GM18861 (cell line): ENCODE data around the gene KRTAP12-2.
"Not testable (repeated sequence)": the region's sequence is repeated elsewhere in the genome, so short reads cannot be mapped to it uniquely, and the experiment has no call there.

Experiments used
- ATAC-seq: cut with Tn5 transposase; IDR thresholded peaks from one replicate; pipeline ENCODE4 v1.9.1; 2021; ENCODE audit not compliant: unreplicated experiment

KRTAP12-2 gene

GRCh38 chr21:44653656-44654575, 12.8 kb downstream of the KRTAP12-2 start:
- no peak for ATAC-seq

GRCh38 chr21:44653123-44653522, 13.6 kb downstream of the KRTAP12-2 start:
- no peak for ATAC-seq

GRCh38 chr21:44650973-44651675, 15.6 kb downstream of the KRTAP12-2 start:
- ATAC-seq, result no peak

- ATAC-seq, result no peak
Observed at GRCh38 chr21:44650265-44650972, 16.3 kb downstream of the KRTAP12-2 start.

GRCh38 chr21:44649521-44650100, 17.1 kb downstream of the KRTAP12-2 start:
- ATAC-seq, result no peak

- no peak for ATAC-seq
Observed at GRCh38 chr21:44648557-44649311, 18.0 kb downstream of the KRTAP12-2 start.

GRCh38 chr21:44647222-44647552, 19.5 kb downstream of the KRTAP12-2 start:
- ATAC-seq, result no peak

- ATAC-seq, result not testable (repeated sequence)
Observed at GRCh38 chr21:44646366-44647221, 20.1 kb downstream of the KRTAP12-2 start, which contains the start of gene KRTAP10-11. Gene KRTAP10-11, plus strand, starts transcription at chr21:44646414. Its CDS starts 45 bp downstream, at chr21:44646459.

GRCh38 chr21:44644878-44645277, 21.8 kb downstream of the KRTAP12-2 start:
- no peak for ATAC-seq

- no peak for ATAC-seq
Observed at GRCh38 chr21:44643741-44644310, 22.9 kb downstream of the KRTAP12-2 start.

- ATAC-seq, result no peak
Observed at GRCh38 chr21:44640761-44641160, 26.0 kb downstream of the KRTAP12-2 start.

- no peak for ATAC-seq
Observed at GRCh38 chr21:44639331-44639655, 27.4 kb downstream of the KRTAP12-2 start.

GRCh38 chr21:44638506-44639330, 28.0 kb downstream of the KRTAP12-2 start:
- not testable (repeated sequence) for ATAC-seq

GRCh38 chr21:44637851-44638348, 28.8 kb downstream of the KRTAP12-2 start:
- ATAC-seq, result not testable (repeated sequence)

- no peak for ATAC-seq
Observed at GRCh38 chr21:44637018-44637850, 29.5 kb downstream of the KRTAP12-2 start, which contains the start of gene KRTAP10-10. Gene KRTAP10-10, plus strand, starts transcription at chr21:44637356. Its CDS starts 62 bp downstream, at chr21:44637418.

- no peak for ATAC-seq
Observed at GRCh38 chr21:44636209-44637017, 30.3 kb downstream of the KRTAP12-2 start.
